Activated CD4-positive, alpha-beta T cell treated with anti-CD3 and anti-CD28 coated beads, Interleukin-2, amount 10 ng/mL, durations not matched to agents 7 days and 5 days (primary cell): ENCODE measurements around the gene ALOX15B. TPM values are rescaled to one million over a fixed set of nuclear protein-coding genes. Genes with fewer than 3 reads are reported as not detected.
"Not testable (repeated sequence)": the region's sequence is repeated elsewhere in the genome, so short reads cannot be mapped to it uniquely, and the experiment has no call there.

Source experiments
- CTCF ChIA-PET: fragments of 350-600 bp; sonication (Branson Sonifier 250); formaldehyde crosslinking; loops from one replicate; lab custom pipeline; 2021; ENCODE audit warnings: antibody characterized with exemption; lab: Charles Lee
- POLR2A ChIA-PET: fragments of 350-600 bp; sonication (Branson Sonifier 250); formaldehyde crosslinking; loops from one replicate; lab custom pipeline; 2021; ENCODE audit warnings: antibody characterized with exemption; lab: Charles Lee
- DNase-seq: peaks from one replicate; pipeline ENCODE4 v3.0.0-alpha.2; 2020
- H3K27ac Mint-ChIP-seq: one replicate; pipeline ENCODE4 v1.8.0; 2021; ENCODE audit warnings: mild to moderate bottlenecking, moderate library complexity, mixed read lengths
- H3K27me3 Mint-ChIP-seq: one replicate; pipeline ENCODE4 v1.8.0; 2021; ENCODE audit warnings: mixed read lengths
- H3K36me3 Mint-ChIP-seq: one replicate; pipeline ENCODE4 v1.8.0; 2021; ENCODE audit warnings: low read depth, mixed read lengths
- H3K4me1 Mint-ChIP-seq: one replicate; pipeline ENCODE4 v1.8.0; 2021; ENCODE audit warnings: mixed read lengths
- H3K4me3 Mint-ChIP-seq: one replicate; pipeline ENCODE4 v1.8.0; 2021; ENCODE audit warnings: mild to moderate bottlenecking, moderate library complexity, mixed read lengths
- H3K9me3 Mint-ChIP-seq: one replicate; pipeline ENCODE4 v1.8.0; 2021; ENCODE audit warnings: mixed read lengths
- total RNA-seq, 2 experiments: library from RNA; stranded (reverse); gene quantifications; one replicate each; pipeline ENCODE4 v1.2.3, GENCODE V29; 2021

Gene ALOX15B
- total RNA-seq, 2 experiments from 2014 or later, result not detected

GRCh38 chr17:8073627-8074484 lies 35.0 kb downstream of the ALOX15B start:
- H3K4me3 Mint-ChIP-seq, result peak overlapping the region; percentile 60
- H3K27me3 Mint-ChIP-seq, result peaks cover 57% of the 10 kb centered on the region
- H3K27ac Mint-ChIP-seq, result no peak overlapping the region
- H3K4me1 Mint-ChIP-seq, result peaks cover 21% of the 10 kb centered on the region
- ChIA-PET POLR2A (no interaction called here), CTCF (interaction anchor here (0.6 to 3.5 kb wide), 18 partner anchors 9 to 203 kb away, joined by 3 to 32 read pairs (median 4); partner anchors contain the start of genes ALOX12B and ALOXE3)
- no peaks in the 10 kb centered on the region for H3K9me3 Mint-ChIP-seq
- peak; percentile 85 for DNase-seq
- no peaks in the 10 kb centered on the region for H3K36me3 Mint-ChIP-seq

GRCh38 chr17:8074554-8074953 lies 35.7 kb downstream of the ALOX15B start:
- Mint-ChIP-seq H3K9me3 (no peaks in the 10 kb centered on the region), H3K27ac (no peak overlapping the region), H3K36me3 (no peaks in the 10 kb centered on the region), H3K4me1 (peaks cover 25% of the 10 kb centered on the region), H3K27me3 (peaks cover 51% of the 10 kb centered on the region), H3K4me3 (no peak overlapping the region)
- CTCF ChIA-PET, result interaction anchor here (0.6 to 3.5 kb wide), 12 partner anchors 10 to 162 kb away, joined by 3 to 32 read pairs (median 9); partner anchors contain the start of genes ALOX12B and ALOXE3
- POLR2A ChIA-PET, result no interaction called here
- DNase-seq, result no peak

GRCh38 chr17:8075081-8075480 lies 36.2 kb downstream of the ALOX15B start:
- Mint-ChIP-seq H3K27me3 (peaks cover 49% of the 10 kb centered on the region), H3K9me3 (no peaks in the 10 kb centered on the region), H3K27ac (no peak overlapping the region), H3K36me3 (no peaks in the 10 kb centered on the region), H3K4me1 (peaks cover 29% of the 10 kb centered on the region), H3K4me3 (no peak overlapping the region)
- POLR2A ChIA-PET, result no interaction called here
- DNase-seq, result no peak
- CTCF ChIA-PET, result interaction anchor here (1.2 to 3.5 kb wide), 6 partner anchors 12 to 35 kb away, joined by 4 to 32 read pairs (median 14); partner anchors contain the start of gene ALOX12B

- CTCF ChIA-PET, result interaction anchor here (0.6 to 3.5 kb wide), 9 partner anchors 11 to 224 kb away, joined by 3 to 32 read pairs (median 6); partner anchors contain the start of genes ALOX12B and HES7
Observed at GRCh38 chr17:8075574-8076342, 36.9 kb downstream of the ALOX15B start.

DNA sequence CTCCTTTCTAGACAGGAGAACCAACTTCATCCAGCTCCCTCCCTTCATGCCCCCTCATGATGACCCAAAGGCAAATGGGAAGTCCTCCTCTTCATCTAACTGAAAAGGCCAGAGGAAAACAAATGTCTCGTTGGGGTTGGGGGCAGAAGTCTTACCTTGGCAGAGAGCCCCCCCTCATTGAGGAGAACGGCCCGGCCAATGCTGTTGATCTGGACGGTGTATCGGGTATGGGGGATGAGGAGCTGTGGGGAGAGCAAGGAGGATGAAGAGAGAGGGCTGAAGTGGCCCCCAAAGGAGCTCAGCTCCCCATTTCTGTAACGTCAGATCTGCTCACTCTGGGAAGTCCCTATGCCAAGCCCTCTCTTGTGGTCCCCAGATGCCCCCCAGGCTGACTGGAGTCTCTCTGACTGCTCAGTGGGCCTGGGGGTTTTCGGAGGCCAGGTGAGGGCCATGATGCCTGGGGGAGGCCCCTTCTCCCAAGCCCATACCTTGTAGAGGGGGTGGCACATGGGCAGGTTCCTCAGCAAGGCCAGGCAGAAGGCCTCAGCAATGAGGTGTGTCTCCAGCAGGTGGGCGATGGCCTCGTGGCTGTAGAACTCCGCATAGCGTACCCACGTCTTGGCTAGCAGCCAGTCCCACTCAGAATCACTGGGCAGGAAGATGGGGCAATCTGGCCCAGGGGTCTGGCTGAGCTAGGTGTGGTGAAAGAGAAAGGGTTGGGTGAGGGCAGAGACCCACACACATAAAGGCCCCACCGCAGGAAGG lies 37.8 kb downstream of the ALOX15B start:
- Mint-ChIP-seq H3K9me3 (no peaks in the 10 kb centered on the region), H3K4me3 (no peak overlapping the region), H3K27ac (no peak overlapping the region), H3K36me3 (no peaks in the 10 kb centered on the region), H3K27me3 (peaks cover 36% of the 10 kb centered on the region), H3K4me1 (peaks cover 35% of the 10 kb centered on the region)
- no peak for DNase-seq
- CTCF ChIA-PET, result interaction anchor here (0.6 to 3.5 kb wide), 7 partner anchors 15 to 223 kb away, joined by 3 to 32 read pairs (median 5); no protein-coding TSS in a partner anchor
- POLR2A ChIA-PET, result no interaction called here

More at GRCh38 chr17:8075574-8076342, 36.9 kb downstream of the ALOX15B start:
- Mint-ChIP-seq H3K36me3 (no peaks in the 10 kb centered on the region), H3K27me3 (peaks cover 43% of the 10 kb centered on the region), H3K4me1 (peaks cover 34% of the 10 kb centered on the region), H3K9me3 (no peaks in the 10 kb centered on the region), H3K4me3 (no peak overlapping the region), H3K27ac (no peak overlapping the region)
- DNase-seq, result no peak
- POLR2A ChIA-PET, result no interaction called here

DNA sequence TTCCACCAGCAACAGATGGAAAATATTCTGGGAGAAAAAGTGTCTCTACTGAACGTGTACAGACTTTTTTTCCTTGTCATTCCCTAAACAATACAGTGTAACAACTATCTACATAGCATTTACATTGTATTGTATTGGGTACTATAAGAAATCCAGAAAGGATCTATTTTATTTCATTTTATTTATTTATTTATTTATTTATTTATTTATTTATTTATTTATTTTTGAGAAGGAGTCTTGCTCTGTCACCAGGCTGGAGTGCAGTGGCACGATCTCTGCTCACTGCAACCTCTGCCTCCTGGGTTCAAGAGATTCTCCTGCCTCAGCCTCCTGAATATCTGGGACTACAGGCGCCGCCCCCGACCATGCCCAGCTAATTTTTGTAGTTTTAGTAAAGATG lies 39.1 kb downstream of the ALOX15B start:
- POLR2A ChIA-PET, H3K4me3 Mint-ChIP-seq, DNase-seq, H3K9me3 Mint-ChIP-seq, H3K36me3 Mint-ChIP-seq, H3K27ac Mint-ChIP-seq: not testable (repeated sequence)
- peaks cover 33% of the 10 kb centered on the region for H3K4me1 Mint-ChIP-seq
- H3K27me3 Mint-ChIP-seq, result peaks cover 24% of the 10 kb centered on the region
- CTCF ChIA-PET, result interaction anchor here (1.5 to 1.8 kb wide), 2 partner anchors 18 to 41 kb away, joined by 5 to 8 read pairs; no protein-coding TSS in a partner anchor

DNA sequence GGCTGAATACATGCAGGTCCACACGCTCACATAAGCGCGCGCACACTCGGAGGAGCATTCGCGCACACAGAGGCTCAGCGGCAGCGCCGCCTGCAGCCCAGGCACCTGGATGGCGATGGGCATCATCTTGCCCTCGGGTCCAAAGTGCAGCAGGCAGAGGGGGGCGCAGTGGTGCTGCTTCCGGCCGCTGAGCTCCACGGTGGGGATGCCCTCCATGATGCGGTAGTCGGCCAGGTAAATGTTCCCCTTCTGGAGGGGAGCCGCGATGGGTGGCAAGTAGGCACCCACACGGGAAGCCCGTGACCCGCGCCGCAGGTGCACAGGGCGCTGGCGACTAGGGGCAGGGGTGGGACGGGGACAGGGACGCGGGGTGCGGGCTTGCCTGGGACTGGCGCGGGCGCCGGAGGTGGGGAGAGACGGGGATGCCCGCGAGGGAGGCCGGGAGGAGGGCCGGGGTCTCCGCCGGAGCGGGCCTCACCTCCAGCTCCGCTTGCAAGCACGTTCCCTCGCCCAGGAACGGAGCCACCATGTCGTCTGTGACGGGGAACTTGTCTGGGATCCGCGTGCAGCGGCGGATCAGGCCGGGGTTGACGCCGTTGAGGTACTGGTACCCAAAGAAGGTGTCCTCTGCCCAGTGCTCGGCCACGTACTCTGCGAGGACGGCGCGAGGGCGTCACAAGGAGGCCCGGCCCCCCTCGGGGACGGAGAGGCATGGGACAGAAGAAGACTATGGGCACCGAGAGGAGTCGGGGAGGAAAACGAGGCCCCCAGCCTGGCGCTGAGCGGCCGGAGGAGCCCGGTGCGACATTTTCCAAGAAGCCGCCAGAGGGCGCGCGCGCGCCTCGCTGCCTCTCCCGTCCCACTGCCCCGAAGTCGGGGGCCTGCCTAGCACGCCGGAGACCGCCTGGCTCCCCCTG lies 40.7 kb downstream of the ALOX15B start:
- Mint-ChIP-seq H3K9me3 (no peaks in the 10 kb centered on the region), H3K4me3 (peak overlapping the region; percentile 79), H3K27ac (peak overlapping the region; percentile 83), H3K36me3 (no peaks in the 10 kb centered on the region), H3K4me1 (peaks cover 18% of the 10 kb centered on the region), H3K27me3 (peaks cover 9% of the 10 kb centered on the region)
- CTCF ChIA-PET, result interaction anchor here (0.7 to 1.8 kb wide), 15 partner anchors 10 to 304 kb away, joined by 3 to 8 read pairs (median 3); no protein-coding TSS in a partner anchor
- peak; percentile 72 for DNase-seq
- POLR2A ChIA-PET, result interaction anchor here (0.5 kb wide), 1 partner anchor 162 kb away, joined by 4 read pairs; no protein-coding TSS in a partner anchor

- DNase-seq, result no peak
- Mint-ChIP-seq H3K4me1 (peaks cover 18% of the 10 kb centered on the region), H3K4me3 (peak overlapping the region; percentile 79), H3K9me3 (no peaks in the 10 kb centered on the region), H3K36me3 (no peaks in the 10 kb centered on the region), H3K27me3 (peaks cover 3% of the 10 kb centered on the region), H3K27ac (no peak overlapping the region)
- ChIA-PET POLR2A (no interaction called here), CTCF (interaction anchor here (0.8 to 1.0 kb wide), 6 partner anchors 10 to 303 kb away, joined by 3 to 7 read pairs (median 4); no protein-coding TSS in a partner anchor)
Observed at GRCh38 chr17:8080208-8080798, 41.4 kb downstream of the ALOX15B start.

DNA sequence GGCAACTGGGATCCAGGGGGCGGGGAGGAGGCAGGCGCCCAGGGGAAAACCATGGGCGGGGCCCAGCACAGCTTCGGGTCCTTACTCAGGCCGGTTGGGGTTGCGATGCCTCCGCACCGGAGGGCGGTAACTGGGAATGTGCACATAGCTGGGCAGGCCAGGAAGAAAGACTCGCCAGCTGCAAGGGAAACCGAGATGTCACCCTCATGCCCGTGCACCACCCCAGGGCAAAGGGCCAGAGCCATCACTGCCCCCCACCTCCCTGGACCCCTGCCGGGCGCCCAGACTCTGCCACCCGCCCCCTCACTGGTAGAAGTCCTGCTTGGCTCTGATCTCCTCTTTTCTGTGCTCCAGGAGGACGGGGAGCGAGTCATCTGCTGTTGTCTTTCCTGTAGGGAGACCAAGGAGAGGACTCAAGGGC lies 42.0 kb downstream of the ALOX15B start:
- DNase-seq, result no peak
- Mint-ChIP-seq H3K9me3 (no peaks in the 10 kb centered on the region), H3K4me1 (peaks cover 18% of the 10 kb centered on the region), H3K27me3 (no peaks in the 10 kb centered on the region), H3K36me3 (no peaks in the 10 kb centered on the region), H3K27ac (no peak overlapping the region), H3K4me3 (no peak overlapping the region)
- ChIA-PET POLR2A (no interaction called here), CTCF (interaction anchor here (0.8 to 1.0 kb wide), 4 partner anchors 10 to 30 kb away, joined by 3 to 4 read pairs (median 3); no protein-coding TSS in a partner anchor)

DNA sequence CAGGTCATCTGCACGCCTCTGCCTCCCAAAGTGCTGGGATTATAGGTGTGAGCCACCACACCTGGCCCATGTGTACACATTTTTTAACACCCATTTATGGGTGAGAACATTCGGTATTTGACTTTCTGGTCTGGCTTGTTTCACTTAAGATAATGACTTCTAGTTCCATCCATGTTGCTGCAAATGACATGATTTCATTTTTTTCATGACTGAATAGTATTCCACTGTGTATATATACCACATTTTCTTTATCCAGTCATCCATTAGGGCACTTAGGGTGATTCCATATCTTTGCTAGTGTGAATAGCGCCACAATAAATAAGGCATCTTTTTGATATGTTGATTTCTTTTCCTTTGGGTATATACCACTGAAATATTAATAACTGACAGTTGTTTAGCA lies 43.0 kb downstream of the ALOX15B start:
- H3K27ac Mint-ChIP-seq, result no peak overlapping the region
- no peaks in the 10 kb centered on the region for H3K27me3 Mint-ChIP-seq
- no peaks in the 10 kb centered on the region for H3K36me3 Mint-ChIP-seq
- no peaks in the 10 kb centered on the region for H3K9me3 Mint-ChIP-seq
- H3K4me1 Mint-ChIP-seq, result peaks cover 18% of the 10 kb centered on the region
- H3K4me3 Mint-ChIP-seq, result no peak overlapping the region
- DNase-seq, result no peak
- ChIA-PET POLR2A (no interaction called here), CTCF (no interaction called here)

DNA sequence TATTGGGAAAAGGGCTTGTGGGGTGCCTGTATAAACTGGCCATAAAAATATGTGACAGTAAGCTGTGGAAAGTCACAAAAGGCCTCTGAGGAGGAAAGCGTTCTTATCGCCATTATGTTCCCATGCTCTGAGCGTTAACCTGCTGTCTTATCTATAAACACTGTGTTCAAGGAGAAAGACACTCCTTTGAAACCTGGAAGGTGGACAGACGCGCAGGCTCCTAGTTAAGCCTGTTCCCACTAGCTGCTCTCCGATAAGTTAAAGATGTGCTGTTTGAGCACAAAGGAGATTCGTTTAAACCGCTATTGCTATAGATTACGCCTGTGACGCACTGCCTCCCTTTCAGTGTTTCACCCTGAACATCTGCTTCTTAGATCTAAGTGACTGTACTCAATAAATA lies 43.4 kb downstream of the ALOX15B start:
- no peak for DNase-seq
- Mint-ChIP-seq H3K4me3 (no peak overlapping the region), H3K27me3 (no peaks in the 10 kb centered on the region), H3K36me3 (no peaks in the 10 kb centered on the region), H3K27ac (no peak overlapping the region), H3K4me1 (peaks cover 18% of the 10 kb centered on the region), H3K9me3 (no peaks in the 10 kb centered on the region)
- CTCF ChIA-PET, result no interaction called here
- POLR2A ChIA-PET, result no interaction called here
